K562 (cell line): ENCODE data around the gene SPHK2. TPM values are rescaled to one million over a fixed set of nuclear protein-coding genes. Genes with fewer than 3 reads are reported as not detected.

Source experiments
- AFF1 ChIP-seq, 2 experiments: fragments of 450-650 bp; IDR thresholded peaks; 2 replicates each; pipeline ENCODE4 v1.6.1; 2018; ENCODE audit warnings: mild to moderate bottlenecking in 2 of 2, low read depth in 1 of 2; ENCODE audit not compliant: partially characterized antibody in 2 of 2
- CAMTA2 ChIP-seq: fragments of 250-450 bp; sonication (Bioruptor Pico); conservative IDR thresholded peaks from 2 replicates; pipeline ENCODE4 v1.5.1; 2022
- ESRRA ChIP-seq: fragments of 450-650 bp; IDR thresholded peaks from 2 replicates; pipeline ENCODE4 v1.6.1; 2014; ENCODE audit warnings: low read depth, mild to moderate bottlenecking, moderate library complexity, borderline replicate concordance
- KHSRP ChIP-seq: fragments of 450-650 bp; IDR thresholded peaks from 2 replicates; pipeline ENCODE4 v1.6.1; 2017
- MCM5 ChIP-seq: fragments of 450-650 bp; IDR thresholded peaks from 2 replicates; pipeline ENCODE4 v1.6.1; 2016; ENCODE audit warnings: low read depth
- NEUROD1 ChIP-seq: fragments of 150-350 bp; IDR thresholded peaks from 2 replicates; pipeline ENCODE4 v1.6.1; 2014; ENCODE audit warnings: borderline replicate concordance, low read length, low read depth; ENCODE audit not compliant: partially characterized antibody
- OTX1 ChIP-seq: fragments of 450-650 bp; formaldehyde crosslinking; IDR thresholded peaks from 2 replicates; pipeline ENCODE4 v1.4.0; 2022; ENCODE audit warnings: mild to moderate bottlenecking
- POLR2B ChIP-seq: fragments of 450-650 bp; IDR thresholded peaks from 2 replicates; pipeline ENCODE4 v1.6.1; 2018; ENCODE audit warnings: low read depth; ENCODE audit not compliant: partially characterized antibody
- RAD51 ChIP-seq: fragments of 450-650 bp; IDR thresholded peaks from 2 replicates; pipeline ENCODE4 v1.7.1; 2016; ENCODE audit warnings: low read depth, mild to moderate bottlenecking, borderline replicate concordance
- ZNF165 ChIP-seq: fragments of 250-450 bp; sonication (Bioruptor Pico); IDR thresholded peaks from 2 replicates; pipeline ENCODE4 v1.4.0; 2020; ENCODE audit warnings: borderline replicate concordance
- ZNF318 ChIP-seq, 2 experiments: fragments of 450-650 bp; IDR thresholded peaks; 2 replicates each; pipeline ENCODE4 v1.6.1; 2016; ENCODE audit warnings: mild to moderate bottlenecking in 2 of 2, borderline replicate concordance in 1 of 2, low read depth in 1 of 2, moderate library complexity in 1 of 2
- polyA plus RNA-seq, 8 experiments: library from polyadenylated mRNA; depleted of rRNA in 4 of 8; stranded (reverse) in 5 of 8; unstranded in 3 of 8; fragments of >200 nt; fragmentation: Nextera tagmentation in 2 of 8; fragmentation: Illumina TruSeq in 1 of 8; extraction: Ambion mirVana in 2 of 8; extraction: Trizol in 1 of 8; gene quantifications; 2 replicates each; pipeline versions ENCODE4 v1.2.1 to v1.2.3, GENCODE V29; 2011 to 2014; ENCODE audit warnings: inconsistent platforms in 1 of 8, missing spikeins in 1 of 8
- total RNA-seq, 7 experiments: library from RNA; depleted of rRNA in 6 of 7; stranded (reverse); fragments of >200 nt in 6 of 7; fragmentation: Illumina TruSeq in 2 of 7; extraction: Trizol in 2 of 7; gene quantifications; 2 replicates each; pipeline versions ENCODE4 v1.2.1 to v1.2.3, GENCODE V29; 2011 to 2021; ENCODE audit warnings: low replicate concordance in 1 of 7

The SPHK2 gene
- total and polyA plus RNA-seq, 9 of the 15 experiments (the other 6 are each of a cell fraction or from before 2014, with no cell fraction given): 0.10 to 15.2 (median 2.9) TPM

DNA sequence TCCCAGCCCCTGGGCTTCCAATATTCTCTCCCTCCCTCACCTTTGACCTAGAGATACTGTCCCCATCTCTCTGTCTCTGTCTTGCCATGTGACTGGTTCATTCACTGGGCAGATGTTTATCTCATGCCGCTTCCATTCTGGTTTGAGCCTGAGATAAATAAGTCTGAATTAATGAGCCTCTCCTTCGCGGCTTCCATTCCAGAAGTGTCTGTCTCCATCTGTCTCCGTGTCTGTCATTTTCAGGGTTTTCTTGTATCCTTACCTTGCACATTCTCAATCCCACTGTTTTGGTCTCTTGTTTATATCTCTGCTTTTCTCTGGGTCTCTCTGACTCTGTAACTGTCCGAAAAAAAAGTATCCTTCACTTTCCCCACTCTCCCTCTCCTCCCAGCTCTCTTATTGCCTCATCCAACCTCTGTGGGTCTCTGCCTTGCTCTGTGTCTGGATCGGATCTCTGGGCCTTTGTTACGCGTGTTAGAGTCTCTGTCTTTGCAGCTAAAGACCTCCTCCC is 4.3 kb downstream of the SPHK2 start (continued):
- TF ChIP-seq ZNF318 (IDR thresholded peaks at IDR 0.05; ENCODE audit: borderline replicate concordance in 1 of 2, low read depth in 1 of 2): peak in 1 of 2 experiments; percentile 41; a peak in 1 of 4 replicates
- no peak for TF ChIP-seq ZNF165 (CRISPR knock-in tag)
- no peak for TF ChIP-seq POLR2B
- peak; percentile 79; the same call in 1 of the 2 replicates for TF ChIP-seq OTX1
- peak in 1 of 2 experiments; percentile 52 for TF ChIP-seq AFF1 (IDR thresholded peaks at IDR 0.05; ENCODE audit: low read depth in 1 of 2, partially characterized antibody in 2 of 2)
- TF ChIP-seq NEUROD1: no peak
- TF ChIP-seq ESRRA: no peak
- TF ChIP-seq CAMTA2 (CRISPR knock-in tag): no peak
- TF ChIP-seq RAD51: peak; percentile 37; the same call in 1 of the 2 replicates
- TF ChIP-seq MCM5: no peak
- TF ChIP-seq KHSRP: no peak
